Measurements from ENCODE around the gene SHISA6.
"Not testable (repeated sequence)": the region's sequence is repeated elsewhere in the genome, so short reads cannot be mapped to it uniquely, and the experiment has no call there.

Gene SHISA6

GRCh38 chr17:11303773-11304394, 62.9 kb downstream of the SHISA6 start:
- ATAC-seq, result no peak

GRCh38 chr17:11304568-11304967, 63.6 kb downstream of the SHISA6 start:
- ATAC-seq, result no peak

- ATAC-seq, result no peak
Observed at GRCh38 chr17:11305524-11305923, 64.5 kb downstream of the SHISA6 start.

GRCh38 chr17:11308531-11308930, 67.5 kb downstream of the SHISA6 start:
- no peak for ATAC-seq

- ATAC-seq, result no peak
Observed at GRCh38 chr17:11309033-11309432, 68.0 kb downstream of the SHISA6 start.

GRCh38 chr17:11309850-11310249, 68.8 kb downstream of the SHISA6 start:
- no peak for ATAC-seq

GRCh38 chr17:11316451-11316850, 75.4 kb downstream of the SHISA6 start:
- not testable (repeated sequence) for ATAC-seq

GRCh38 chr17:11318207-11318606, 77.2 kb downstream of the SHISA6 start:
- no peak for ATAC-seq

GRCh38 chr17:11319894-11320293, 78.9 kb downstream of the SHISA6 start:
- no peak for ATAC-seq

- no peak for ATAC-seq
Observed at GRCh38 chr17:11324021-11324420, 83.0 kb downstream of the SHISA6 start.

GRCh38 chr17:11324846-11325420, 83.9 kb downstream of the SHISA6 start:
- ATAC-seq, result no peak

- ATAC-seq, result no peak
Observed at GRCh38 chr17:11326492-11326891, 85.5 kb downstream of the SHISA6 start.

- no peak for ATAC-seq
Observed at GRCh38 chr17:11328770-11329169, 87.8 kb downstream of the SHISA6 start.

GRCh38 chr17:11330006-11330405, 89.0 kb downstream of the SHISA6 start:
- ATAC-seq, result no peak

GRCh38 chr17:11330826-11331225, 89.8 kb downstream of the SHISA6 start:
- no peak for ATAC-seq

- ATAC-seq, result no peak
Observed at GRCh38 chr17:11331547-11332513, 90.8 kb downstream of the SHISA6 start.

GRCh38 chr17:11332706-11333105, 91.7 kb downstream of the SHISA6 start:
- no peak for ATAC-seq

- ATAC-seq, result no peak
Observed at GRCh38 chr17:11334493-11334892, 93.5 kb downstream of the SHISA6 start.

- no peak for ATAC-seq
Observed at GRCh38 chr17:11336290-11336689, 95.3 kb downstream of the SHISA6 start.

- no peak for ATAC-seq
Observed at GRCh38 chr17:11340803-11341202, 99.8 kb downstream of the SHISA6 start.

GRCh38 chr17:11342138-11342537, 101.1 kb downstream of the SHISA6 start:
- ATAC-seq, result no peak

GRCh38 chr17:11349106-11349505, 108.1 kb downstream of the SHISA6 start:
- ATAC-seq, result no peak

- ATAC-seq, result no peak
Observed at GRCh38 chr17:11351479-11351878, 110.5 kb downstream of the SHISA6 start.

GRCh38 chr17:11353601-11354000, 112.6 kb downstream of the SHISA6 start:
- no peak for ATAC-seq

Measured in activated CD4-positive, CD25-positive, alpha-beta regulatory T cell treated with anti-CD3 and anti-CD28 coated beads, Interleukin-2, amount 50 U/mL, for 24 hours (primary cell).